Thoracic aorta endothelial cell (primary cell): ENCODE results near the gene CRACR2A. TPM values are rescaled to one million over a fixed set of nuclear protein-coding genes. Genes with fewer than 3 reads are reported as not detected.

ENCODE experiments used
- small RNA-seq: library from RNA; depleted of rRNA; stranded (forward); fragments of <200 nt; gene quantifications from one replicate; pipeline ENCODE3, GENCODE V24; 2012
- total RNA-seq: library from RNA; depleted of rRNA; stranded (reverse); fragments of >200 nt; gene quantifications from 2 replicates; pipeline ENCODE4 v1.2.3, GENCODE V29; 2012

The CRACR2A gene, protein sequence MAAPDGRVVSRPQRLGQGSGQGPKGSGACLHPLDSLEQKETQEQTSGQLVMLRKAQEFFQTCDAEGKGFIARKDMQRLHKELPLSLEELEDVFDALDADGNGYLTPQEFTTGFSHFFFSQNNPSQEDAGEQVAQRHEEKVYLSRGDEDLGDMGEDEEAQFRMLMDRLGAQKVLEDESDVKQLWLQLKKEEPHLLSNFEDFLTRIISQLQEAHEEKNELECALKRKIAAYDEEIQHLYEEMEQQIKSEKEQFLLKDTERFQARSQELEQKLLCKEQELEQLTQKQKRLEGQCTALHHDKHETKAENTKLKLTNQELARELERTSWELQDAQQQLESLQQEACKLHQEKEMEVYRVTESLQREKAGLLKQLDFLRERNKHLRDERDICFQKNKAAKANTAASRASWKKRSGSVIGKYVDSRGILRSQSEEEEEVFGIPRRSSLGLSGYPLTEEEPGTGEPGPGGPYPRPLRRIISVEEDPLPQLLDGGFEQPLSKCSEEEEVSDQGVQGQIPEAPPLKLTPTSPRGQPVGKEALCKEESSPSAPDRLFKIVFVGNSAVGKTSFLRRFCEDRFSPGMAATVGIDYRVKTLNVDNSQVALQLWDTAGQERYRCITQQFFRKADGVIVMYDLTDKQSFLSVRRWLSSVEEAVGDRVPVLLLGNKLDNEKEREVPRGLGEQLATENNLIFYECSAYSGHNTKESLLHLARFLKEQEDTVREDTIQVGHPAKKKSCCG
- total RNA-seq, result 17.2 and 20.1 TPM in 2 replicates

DNA sequence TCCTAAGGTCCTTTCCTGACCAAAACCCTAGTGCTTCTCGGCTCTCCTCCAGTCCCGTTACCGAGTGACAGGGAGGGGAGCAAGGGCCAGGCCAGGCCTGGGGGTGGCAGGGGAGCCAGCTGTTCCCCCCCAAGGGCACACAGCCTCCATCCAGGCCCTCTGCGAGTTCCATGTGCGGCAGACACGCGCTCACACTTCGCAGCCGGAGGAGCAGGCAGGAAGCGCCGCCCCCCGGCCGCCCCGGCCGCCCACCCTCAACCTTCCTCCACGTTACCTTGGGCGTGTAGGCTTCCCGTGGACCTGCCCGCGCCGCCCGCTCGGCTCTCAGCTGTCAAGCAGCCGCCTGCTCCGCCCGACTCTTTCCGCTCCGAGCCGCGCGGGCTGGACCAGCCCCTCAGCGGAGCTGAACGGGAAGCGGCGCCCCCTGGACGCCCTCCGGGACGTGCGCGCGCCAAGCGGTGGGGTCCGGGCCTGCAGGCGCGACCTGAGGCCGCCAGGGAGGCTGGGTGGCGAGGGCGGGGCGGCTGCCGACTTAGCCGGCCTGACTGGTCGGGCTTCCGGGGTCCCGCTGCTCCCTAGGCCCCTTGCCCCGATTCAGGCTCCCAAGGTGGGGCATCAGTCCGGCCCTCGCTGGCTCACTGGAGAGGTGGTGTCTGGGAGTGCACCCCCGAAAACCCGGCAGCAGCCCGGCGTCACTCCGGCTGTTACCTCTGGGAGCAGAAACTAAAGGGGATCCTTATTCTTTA, at the start of gene CRACR2A:
CRACR2A (minus strand) TSS at position 369 of the 746 bp plus-strand sequence. CDS start 56,110 bp downstream, outside the sequence.

Small RNA genes lying within 50 kb of the gene (small RNA-seq; reads per million reads assigned to genes)
- not detected for gene RNU6-174P

Other genes with a start within 250 kb of the CRACR2A start
- gene PARP11, start 120.3 kb upstream of the CRACR2A start, total RNA-seq, result 4.9 and 6.0 TPM in 2 replicates